Duodenal mucosa (tissue), 2 donors: ENCODE results near the gene NFATC2.

Experiments
- H3K27ac ChIP-seq: one replicate; pipeline ENCODE4 v1.7.0; 2013; ENCODE audit warnings: low read depth, low read length
- H3K27me3 ChIP-seq, 2 donors: one replicate each; pipeline ENCODE4 v1.7.0; 2013; ENCODE audit warnings: low read length in 2 of 2, control low read depth in 1 of 2; ENCODE audit not compliant: insufficient read depth in 2 of 2, control insufficient read depth in 1 of 2
- H3K36me3 ChIP-seq, 2 donors: one replicate each; pipeline ENCODE4 v1.7.0; 2013; ENCODE audit warnings: low read length in 2 of 2, control low read depth in 1 of 2; ENCODE audit not compliant: insufficient read depth in 2 of 2, control insufficient read depth in 1 of 2
- H3K4me1 ChIP-seq, 2 donors: one replicate each; pipeline ENCODE4 v1.7.0; 2013; ENCODE audit warnings: low read length in 2 of 2, control low read depth in 1 of 2; ENCODE audit not compliant: insufficient read depth in 2 of 2, control insufficient read depth in 1 of 2
- H3K4me3 ChIP-seq, 2 donors: one replicate each; pipeline ENCODE4 v1.7.0; 2013; ENCODE audit warnings: low read length in 2 of 2, low read depth in 1 of 2
- H3K9ac ChIP-seq, 2 donors: one replicate each; pipeline ENCODE4 v1.7.0; 2013; ENCODE audit warnings: low read length in 2 of 2, low read depth in 1 of 2
- H3K9me3 ChIP-seq, 2 donors: one replicate each; pipeline ENCODE4 v1.7.0; 2013; ENCODE audit warnings: low read length in 2 of 2, control low read depth in 1 of 2; ENCODE audit not compliant: control insufficient read depth in 1 of 2

Gene NFATC2

DNA sequence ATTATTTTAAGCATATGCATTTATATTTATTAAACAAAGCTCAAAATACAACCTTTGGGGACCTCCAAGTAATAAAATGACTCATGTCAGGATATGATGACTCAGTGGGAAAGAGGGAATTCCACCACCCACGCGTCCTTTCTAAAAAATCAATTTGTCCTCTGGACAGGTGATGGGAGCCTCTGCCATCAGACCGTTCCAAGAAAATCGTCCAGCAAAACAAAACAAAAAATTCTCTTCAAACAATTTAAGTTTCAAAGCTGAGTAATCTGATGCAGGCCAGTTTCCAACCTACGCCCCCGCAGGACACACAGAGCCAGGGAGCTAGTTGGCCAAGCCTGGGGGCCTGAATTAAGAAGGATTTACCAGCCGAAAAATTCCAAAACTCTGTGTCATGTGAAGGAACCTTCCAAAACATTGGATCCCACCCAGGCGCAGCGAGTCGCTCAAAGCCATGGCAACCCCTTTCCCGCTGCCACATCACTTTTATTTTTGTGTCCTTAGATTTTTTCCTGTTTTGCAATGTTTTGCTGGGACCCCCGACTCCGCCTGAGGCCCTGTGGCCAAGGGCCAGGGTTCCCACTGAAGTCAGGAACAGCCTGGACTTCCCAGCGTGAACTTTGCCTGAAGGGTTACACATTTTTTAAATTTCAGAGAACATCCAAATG lies 95.3 kb downstream of the NFATC2 start:
- H3K9ac ChIP-seq: no peak overlapping the region
- H3K27me3 ChIP-seq: no peaks in the 10 kb centered on the region
- peaks cover 0 to 5% of the 10 kb centered on the region in 2 donors for H3K4me1 ChIP-seq
- no peaks in the 10 kb centered on the region for H3K9me3 ChIP-seq
- H3K27ac ChIP-seq: no peak overlapping the region
- H3K4me3 ChIP-seq: no peak overlapping the region
- peaks cover 3 to 38% of the 10 kb centered on the region in 2 donors for H3K36me3 ChIP-seq

DNA sequence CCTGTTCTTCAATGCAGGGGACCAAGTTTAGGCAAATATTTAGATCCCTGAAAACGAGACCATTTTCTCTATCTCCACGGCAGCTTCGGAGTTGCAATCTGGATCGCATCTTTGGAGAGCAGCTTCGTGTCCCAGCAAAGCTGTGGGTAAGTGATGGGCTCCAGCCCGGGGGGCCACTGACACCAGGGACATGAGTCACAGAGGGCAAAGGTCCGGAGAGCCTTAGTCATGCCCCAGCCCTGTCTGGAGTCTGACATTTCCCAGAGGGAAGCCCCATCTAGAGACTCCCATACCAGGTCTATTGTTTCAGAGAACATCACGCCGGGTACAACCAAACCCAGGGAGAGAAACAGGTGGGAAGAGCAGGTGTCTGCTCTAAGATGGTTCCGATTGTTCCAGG lies 95.9 kb downstream of the NFATC2 start:
- Histone ChIP-seq H3K27me3 (no peaks in the 10 kb centered on the region), H3K36me3 (peaks cover 0 to 33% of the 10 kb centered on the region in 2 donors), H3K4me1 (peaks cover 0 to 5% of the 10 kb centered on the region in 2 donors), H3K4me3 (no peak overlapping the region), H3K27ac (no peak overlapping the region), H3K9me3 (no peaks in the 10 kb centered on the region), H3K9ac (no peak overlapping the region)

DNA sequence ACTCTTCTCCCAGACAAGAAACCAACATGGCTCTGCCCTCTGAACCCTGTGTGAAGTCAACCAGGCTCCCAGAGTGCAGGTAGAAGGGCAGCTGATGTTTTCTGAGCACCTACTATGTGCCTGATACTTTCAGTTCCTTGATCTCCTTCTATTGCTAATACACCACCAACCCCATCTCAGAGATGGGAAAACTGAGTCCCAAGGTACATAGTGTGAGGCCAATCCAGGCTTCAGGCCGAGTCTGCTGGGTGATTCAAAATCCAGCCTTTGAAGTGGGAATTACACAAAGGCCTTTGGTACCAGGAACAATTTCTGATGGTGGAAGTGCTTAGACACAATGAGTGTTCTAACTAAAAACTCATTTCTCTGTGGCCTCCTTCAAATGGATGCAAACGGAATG lies 96.3 kb downstream of the NFATC2 start:
- Histone ChIP-seq H3K36me3 (peaks cover under 1 to 32% of the 10 kb centered on the region in 2 donors), H3K27ac (no peak overlapping the region), H3K27me3 (no peaks in the 10 kb centered on the region), H3K4me1 (peaks cover 0 to 5% of the 10 kb centered on the region in 2 donors), H3K9ac (no peak overlapping the region), H3K9me3 (no peaks in the 10 kb centered on the region), H3K4me3 (no peak overlapping the region)

DNA sequence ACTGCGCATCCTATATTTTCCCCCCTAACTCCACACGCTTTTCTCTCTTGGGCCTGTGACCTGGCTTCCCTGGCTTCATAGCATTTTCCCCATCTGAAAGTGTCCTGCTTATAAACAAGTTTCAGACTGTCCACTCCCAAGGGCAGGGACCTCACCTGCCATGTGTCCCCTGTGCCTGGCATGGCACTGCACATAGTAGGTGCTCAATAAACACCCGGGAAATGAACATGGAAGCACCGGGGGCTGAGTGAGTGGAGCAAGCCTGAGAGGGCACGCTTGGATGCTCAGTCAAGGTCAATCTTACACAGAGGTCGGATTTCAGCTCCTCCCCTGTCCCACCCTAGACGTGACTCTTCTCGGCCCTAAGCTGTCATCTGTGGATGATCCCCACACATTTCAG lies 96.9 kb downstream of the NFATC2 start:
- H3K36me3 ChIP-seq: peaks cover 3 to 31% of the 10 kb centered on the region in 2 donors
- no peak overlapping the region for H3K9ac ChIP-seq
- no peaks in the 10 kb centered on the region for H3K9me3 ChIP-seq
- H3K4me1 ChIP-seq: peaks cover 0 to 5% of the 10 kb centered on the region in 2 donors
- no peak overlapping the region for H3K4me3 ChIP-seq
- H3K27ac ChIP-seq: no peak overlapping the region
- H3K27me3 ChIP-seq: no peaks in the 10 kb centered on the region

DNA sequence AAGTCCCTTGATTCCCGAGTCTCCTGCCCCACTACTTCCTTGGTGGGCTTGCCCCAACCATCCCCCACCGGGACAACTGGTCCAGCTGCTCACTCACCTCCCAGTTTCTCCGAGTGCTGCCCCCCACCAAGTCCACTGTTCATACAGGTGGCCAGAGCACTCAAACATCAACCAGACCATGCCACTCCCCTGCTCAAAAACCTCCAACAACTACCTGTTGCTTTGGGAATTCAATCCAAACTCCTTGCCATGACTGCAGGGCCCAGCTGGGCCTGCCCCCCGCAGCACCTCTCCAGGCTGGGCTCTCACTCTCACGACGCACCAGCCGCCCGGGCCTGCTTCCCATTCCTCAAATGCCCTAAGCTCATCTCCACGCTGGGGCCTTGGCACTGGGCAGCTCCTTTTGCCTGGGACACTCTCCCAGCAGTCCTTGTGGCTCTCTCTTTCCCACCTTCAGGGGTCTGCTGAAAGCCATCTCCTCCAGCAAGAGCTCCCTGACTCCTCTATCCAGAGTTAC lies 97.5 kb downstream of the NFATC2 start:
- Histone ChIP-seq H3K4me1 (peaks cover 0 to 5% of the 10 kb centered on the region in 2 donors), H3K9me3 (no peaks in the 10 kb centered on the region), H3K27ac (no peak overlapping the region), H3K36me3 (peaks cover 3 to 25% of the 10 kb centered on the region in 2 donors), H3K27me3 (no peaks in the 10 kb centered on the region), H3K4me3 (no peak overlapping the region), H3K9ac (no peak overlapping the region)

DNA sequence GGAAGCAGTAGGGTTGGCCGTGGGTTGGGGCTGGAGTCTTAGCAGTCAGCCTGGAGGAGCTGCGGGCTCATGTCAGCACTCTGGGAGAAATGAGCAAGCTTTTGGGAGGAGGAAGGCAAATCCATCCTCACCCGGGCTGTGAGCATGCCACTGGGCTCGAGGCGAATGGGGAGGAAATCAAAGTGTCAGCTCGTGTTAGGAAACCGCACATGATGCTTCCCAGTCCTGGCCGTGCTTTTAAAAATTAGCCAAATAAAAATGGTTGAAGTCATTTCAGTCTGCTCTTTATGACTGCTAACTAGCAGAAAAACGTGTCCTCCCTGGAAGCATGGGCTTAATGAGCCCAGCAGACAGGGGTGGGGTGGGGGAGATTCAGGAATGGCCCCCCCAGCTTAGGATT lies 98.1 kb downstream of the NFATC2 start:
- no peaks in the 10 kb centered on the region for H3K9me3 ChIP-seq
- H3K4me3 ChIP-seq: no peak overlapping the region
- peaks cover 0 to 5% of the 10 kb centered on the region in 2 donors for H3K4me1 ChIP-seq
- H3K36me3 ChIP-seq: peaks cover 3 to 23% of the 10 kb centered on the region in 2 donors
- no peaks in the 10 kb centered on the region for H3K27me3 ChIP-seq
- H3K27ac ChIP-seq: no peak overlapping the region
- no peak overlapping the region for H3K9ac ChIP-seq

DNA sequence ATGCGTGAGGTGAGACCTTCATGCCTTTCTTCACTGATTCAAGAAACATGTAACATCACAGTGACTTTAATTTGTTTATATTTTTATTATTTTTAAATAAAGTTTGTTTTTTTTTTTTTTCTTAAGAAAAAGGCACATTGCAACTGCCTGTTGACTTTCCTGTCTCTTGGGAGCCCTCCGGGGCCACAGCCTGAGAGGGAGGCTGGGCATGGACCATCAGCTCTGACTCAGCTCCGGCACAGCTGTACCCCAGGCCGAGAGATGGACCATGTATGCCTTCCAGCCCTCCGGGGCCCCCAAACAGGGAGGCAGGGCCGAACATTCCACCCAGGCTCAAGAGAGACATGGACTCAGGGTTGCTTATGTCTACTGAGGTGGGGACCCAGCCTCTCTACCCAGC lies 99.9 kb downstream of the NFATC2 start:
- no peak overlapping the region for H3K9ac ChIP-seq
- peaks cover 8 to 20% of the 10 kb centered on the region in 2 donors for H3K36me3 ChIP-seq
- no peak overlapping the region for H3K27ac ChIP-seq
- H3K4me3 ChIP-seq: no peak overlapping the region
- H3K27me3 ChIP-seq: no peaks in the 10 kb centered on the region
- peaks cover 0 to 5% of the 10 kb centered on the region in 2 donors for H3K4me1 ChIP-seq
- H3K9me3 ChIP-seq: no peaks in the 10 kb centered on the region

DNA sequence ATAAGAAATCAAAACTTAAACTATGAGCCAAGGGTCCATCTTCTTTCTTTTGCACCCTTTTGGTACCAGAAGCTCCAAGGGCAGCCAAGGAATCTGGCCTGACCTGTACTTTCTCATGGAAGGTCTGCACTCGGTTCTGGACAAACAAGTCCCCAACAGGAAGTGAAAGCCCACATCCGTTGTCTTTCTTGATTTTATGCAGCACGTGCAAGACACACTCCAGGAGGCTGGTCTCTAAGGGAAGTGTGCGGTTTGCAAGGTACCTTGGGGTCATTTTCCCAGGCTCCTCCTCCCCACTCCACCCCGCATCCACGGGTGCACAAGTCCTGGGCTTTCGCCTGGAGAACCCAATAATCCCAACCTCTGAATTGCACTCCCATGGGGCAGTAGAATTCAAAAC lies 101.9 kb downstream of the NFATC2 start:
- Histone ChIP-seq H3K27me3 (no peaks in the 10 kb centered on the region), H3K27ac (no peak overlapping the region), H3K9ac (no peak overlapping the region), H3K36me3 (peaks cover 9 to 18% of the 10 kb centered on the region in 2 donors), H3K4me1 (no peaks in the 10 kb centered on the region), H3K4me3 (no peak overlapping the region), H3K9me3 (no peaks in the 10 kb centered on the region)

DNA sequence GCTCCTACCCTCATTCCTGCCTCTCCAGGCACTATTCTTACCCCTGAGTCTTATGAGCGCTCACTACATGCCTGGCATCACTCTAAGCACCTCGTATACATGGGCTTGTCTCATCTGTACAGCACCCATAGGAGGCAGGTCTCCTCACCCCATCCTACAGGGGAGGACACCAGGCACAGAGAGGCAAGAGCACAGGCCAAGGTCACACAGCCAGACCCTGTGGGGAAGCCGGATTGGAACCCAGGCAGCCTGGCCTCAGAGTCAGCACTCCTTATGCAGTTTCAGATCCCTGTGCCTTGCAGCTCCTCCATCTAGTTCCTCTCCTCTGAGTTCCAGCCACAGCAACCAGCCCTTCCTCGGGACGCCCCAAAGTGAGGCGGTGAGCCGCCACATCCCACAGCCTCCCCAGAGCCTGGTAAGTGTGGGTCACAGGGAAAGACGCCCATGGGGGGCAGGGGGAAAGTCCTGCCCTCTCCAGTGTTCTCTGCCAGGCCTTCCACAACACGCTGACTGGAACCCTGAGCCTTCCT lies 103.3 kb downstream of the NFATC2 start:
- Histone ChIP-seq H3K36me3 (peaks cover 23 to 28% of the 10 kb centered on the region in 2 donors), H3K9me3 (no peaks in the 10 kb centered on the region), H3K9ac (no peak overlapping the region), H3K27me3 (no peaks in the 10 kb centered on the region), H3K4me1 (no peaks in the 10 kb centered on the region), H3K27ac (no peak overlapping the region), H3K4me3 (no peak overlapping the region)

DNA sequence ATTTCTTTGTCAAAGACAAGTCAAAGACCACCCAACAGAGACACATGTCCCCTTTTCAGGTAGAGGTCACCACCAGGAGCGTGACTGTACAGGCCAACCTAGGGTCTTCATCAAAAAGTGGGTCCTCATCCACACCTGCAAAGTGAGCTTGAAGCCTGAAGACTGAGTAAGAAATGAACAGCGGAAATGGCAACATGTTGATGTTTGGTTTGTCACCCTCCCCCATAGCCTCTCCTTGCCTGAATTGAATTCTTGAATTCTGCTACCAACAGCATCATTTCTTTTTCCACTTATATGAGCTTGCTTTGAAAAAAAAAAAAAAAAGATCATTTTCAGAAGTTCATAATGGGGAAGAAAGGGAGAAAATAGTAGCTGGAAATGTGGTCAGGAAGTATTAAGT lies 104.4 kb downstream of the NFATC2 start:
- Histone ChIP-seq H3K9ac (no peak overlapping the region), H3K4me1 (no peaks in the 10 kb centered on the region), H3K9me3 (no peaks in the 10 kb centered on the region), H3K4me3 (no peak overlapping the region), H3K27me3 (no peaks in the 10 kb centered on the region), H3K27ac (no peak overlapping the region), H3K36me3 (peaks cover 23 to 33% of the 10 kb centered on the region in 2 donors)
